HG03196 (cell line): ENCODE results near the gene TNFRSF1A.
"Not testable (repeated sequence)": the region's sequence is repeated elsewhere in the genome, so short reads cannot be mapped to it uniquely, and the experiment has no call there.

ENCODE experiments used
- ATAC-seq: cut with Tn5 transposase; IDR thresholded peaks from one replicate; pipeline ENCODE4 v1.9.1; 2021; ENCODE audit not compliant: unreplicated experiment

The TNFRSF1A gene

DNA sequence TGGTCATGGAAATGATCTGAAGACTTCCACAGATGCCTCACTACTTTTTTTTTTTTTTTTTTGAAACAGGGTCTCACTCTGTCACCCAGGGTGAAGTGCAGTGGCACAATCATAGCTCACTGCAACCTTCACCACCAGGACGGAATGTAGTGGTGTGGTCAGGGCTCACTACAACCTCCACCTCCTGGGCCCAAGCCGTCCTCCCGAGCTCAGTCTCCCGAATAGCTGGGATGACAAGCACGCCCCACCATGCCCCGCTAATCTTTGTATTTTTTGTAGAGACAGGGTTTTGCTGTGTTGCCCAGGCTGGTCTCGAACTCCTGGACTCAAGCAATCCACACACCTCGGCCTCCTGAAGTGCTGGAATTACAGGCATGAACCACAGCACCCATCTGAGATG, 3.3 kb downstream of the TNFRSF1A start:
- ATAC-seq: not testable (repeated sequence)

DNA sequence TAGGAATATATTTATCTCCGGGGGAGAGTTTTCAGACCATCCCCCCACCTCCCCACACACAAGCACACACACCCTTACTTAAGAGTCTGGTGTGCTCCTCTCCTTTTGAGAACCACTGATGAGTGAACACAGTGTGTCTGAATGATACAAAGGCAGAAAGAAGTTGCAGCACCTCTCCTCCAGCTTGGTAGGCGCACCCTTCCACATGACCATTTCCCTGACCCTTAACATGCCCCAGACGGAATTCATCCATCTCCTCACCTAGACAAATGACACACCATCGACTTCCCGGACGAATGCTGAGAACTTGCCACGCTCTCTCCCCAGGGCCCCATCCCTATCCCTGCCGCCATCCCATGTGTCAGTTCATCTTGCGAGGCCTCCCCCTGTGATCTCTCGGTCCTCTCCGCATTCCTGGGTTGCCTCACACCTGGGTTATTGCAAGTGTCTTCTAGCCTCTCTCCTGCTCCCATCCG, 3.9 kb downstream of the TNFRSF1A start:
- no peak for ATAC-seq

DNA sequence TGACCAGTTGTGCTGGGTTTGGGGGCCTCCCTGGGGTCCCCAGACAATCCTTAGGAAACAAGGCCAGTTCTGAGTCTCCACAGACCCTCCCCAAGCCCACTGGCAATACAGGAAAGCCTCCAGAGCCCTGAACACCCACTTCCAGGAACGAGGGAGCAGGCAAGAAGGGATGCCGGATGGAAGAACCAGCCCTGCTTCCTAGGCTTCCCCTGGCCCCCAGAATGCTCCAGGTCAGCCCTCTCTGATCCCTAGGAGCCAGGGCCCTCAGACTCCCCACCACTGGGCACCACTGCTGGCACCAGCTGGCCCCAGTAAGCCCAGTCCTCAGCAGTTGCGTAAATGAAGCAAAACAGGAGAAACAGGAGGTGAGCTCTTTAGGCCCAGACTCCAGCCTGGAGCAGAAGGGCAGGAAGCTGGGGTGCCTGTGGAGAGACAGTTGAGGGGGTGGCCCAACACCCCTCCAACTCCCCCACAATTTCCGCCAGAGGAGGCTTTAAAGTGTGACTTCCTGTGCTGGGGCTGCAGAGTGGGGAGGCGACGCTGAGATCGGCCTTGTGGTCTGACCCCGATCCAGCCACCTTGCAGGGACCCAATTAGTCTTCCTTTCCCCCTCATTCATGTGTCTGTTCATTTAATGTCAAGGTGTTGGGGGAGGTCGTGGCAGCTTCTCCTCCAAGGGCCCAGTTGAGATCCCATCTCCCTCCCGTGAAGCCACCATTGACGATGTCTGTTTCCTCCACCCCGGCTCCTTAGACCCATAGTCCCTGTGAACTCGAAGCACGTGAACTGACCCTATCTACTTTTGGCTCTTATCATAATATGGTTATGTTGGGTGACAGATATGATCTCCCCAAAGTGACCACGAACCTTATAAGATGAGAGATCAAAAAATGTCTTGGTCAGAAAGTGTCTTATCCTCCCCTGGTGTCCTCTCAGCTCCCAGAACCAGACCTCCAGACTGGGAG, 4.7 kb downstream of the TNFRSF1A start:
- no peak for ATAC-seq

DNA sequence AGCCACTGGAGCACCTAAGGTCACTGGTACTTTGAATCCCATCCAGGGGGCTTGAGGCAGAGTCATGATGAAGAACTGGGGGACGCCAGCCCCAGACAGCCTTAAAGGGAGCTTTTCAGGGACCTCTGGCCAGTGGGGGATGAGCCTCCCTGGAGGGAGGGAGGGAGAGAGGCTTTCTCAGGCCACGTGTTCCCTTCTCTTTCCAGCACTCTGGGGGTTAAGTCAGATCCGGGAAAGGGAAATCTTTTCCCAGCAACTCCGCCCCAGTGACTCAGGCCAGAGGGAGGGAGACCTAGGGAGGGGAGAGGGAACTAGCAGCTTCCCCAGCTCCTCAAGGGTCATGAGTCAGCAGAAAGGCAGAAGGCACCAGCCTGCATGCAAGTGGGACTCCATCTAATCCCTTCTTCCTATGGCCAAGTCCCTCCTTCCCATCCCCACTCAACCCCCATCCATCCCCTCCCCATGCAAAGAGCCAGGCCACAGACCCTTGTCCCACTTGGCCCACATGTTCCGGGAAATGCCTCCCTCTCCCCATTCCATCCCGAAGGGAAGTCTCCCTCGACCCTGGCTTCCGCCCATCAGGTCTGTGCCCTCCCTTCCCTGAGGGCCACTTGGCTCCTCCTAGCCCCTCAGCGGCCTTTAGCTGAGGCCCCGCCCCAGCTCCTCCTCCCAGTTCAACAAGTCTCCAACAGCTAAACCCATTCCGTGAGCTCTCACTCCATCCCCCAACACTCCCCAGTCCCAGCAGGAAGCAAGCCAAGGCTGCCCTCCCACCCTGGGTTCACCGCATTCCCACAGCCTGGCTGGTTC, 5.6 kb downstream of the TNFRSF1A start:
- ATAC-seq: no peak

DNA sequence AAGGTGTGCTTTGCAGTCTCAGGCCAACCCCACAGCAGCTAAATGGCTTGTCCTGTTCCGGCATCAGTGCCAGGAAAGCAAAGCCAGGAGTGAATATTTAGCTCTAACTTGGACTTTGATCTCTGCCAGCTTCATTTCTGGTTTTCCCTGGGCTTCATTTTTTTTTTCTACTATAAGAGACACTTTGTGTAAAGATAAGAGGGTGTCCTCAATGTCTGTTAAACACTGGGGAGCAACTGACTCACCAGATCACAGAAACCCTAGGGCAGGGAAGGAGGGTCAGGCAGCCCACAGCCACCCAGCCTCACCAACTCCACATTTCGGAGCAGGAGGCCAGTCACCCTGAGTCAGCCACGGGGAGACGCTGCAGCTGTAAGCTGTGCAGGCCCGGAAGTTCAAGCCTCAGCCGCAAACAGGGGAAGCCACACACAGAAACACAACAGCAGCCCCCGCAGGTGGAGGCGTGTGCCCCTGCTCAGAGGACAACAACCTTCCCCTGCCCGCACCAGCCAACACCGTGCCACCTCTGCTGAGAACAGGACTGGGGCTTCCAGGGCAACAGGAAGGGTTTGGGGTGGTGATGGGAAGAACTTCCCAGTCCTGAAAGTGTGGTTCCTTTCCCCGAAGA, 6.3 kb downstream of the TNFRSF1A start:
- no peak for ATAC-seq

DNA sequence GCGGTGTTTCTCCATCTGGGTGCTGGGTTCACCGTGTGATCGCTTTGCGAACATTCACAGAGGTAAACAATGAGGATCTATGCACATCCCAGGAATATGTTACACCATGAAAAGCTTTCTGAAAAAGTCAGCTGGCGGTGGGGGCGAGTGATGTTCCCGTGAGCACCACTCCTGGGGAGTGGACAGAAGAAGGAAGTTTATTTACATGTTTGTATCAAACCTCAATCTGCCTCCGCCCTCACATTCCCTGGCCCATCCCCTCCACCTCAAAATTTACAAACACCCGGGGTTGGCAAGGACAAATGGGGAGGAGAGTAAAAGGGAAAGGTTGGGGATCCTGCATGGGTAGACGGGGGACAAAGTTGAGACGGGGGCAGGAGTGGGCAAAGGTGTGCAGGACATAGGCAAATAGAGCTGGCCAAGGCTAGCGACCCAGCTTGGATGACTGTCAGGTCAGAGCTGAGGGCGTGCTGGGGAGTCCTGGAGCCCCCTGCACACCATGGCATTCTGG, 6.9 kb downstream of the TNFRSF1A start:
- ATAC-seq: no peak

DNA sequence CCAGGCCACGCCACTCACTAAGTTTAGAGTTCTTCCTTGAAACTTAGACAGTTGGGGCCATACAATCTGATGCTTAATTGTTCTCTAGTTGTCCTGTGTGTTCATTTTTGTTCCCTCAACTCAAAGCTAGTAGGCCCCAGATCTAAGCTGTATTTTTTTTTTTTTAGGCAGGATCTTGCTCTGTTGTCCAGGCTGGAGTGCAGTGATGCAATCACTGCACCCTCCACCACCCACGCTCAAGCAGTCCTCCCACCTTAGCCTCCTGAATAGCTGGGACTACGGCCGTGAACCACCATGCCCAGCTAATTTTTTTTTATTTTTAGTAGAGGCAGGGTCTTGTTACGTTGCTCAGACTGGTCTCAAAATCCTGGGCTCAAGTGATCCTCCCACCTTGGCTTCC, 7.5 kb downstream of the TNFRSF1A start:
- ATAC-seq: no peak

DNA sequence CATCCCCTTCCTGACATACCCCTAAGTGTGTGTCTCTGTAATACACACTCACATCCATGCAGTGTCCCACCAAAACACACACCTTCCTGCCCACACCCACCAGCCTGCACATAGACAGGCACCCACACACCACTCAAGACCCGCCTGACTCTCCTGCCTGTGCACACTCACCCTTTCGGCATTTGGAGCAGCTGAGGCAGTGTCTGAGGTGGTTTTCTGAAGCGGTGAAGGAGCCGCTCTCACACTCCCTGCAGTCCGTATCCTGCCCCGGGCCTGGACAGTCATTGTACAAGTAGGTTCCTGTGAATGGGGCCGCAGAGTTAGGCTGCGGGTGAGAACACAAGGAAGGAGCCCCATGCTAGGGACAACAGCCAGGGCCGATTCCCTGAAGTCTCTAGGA, 8.3 kb downstream of the TNFRSF1A start:
- no peak for ATAC-seq

DNA sequence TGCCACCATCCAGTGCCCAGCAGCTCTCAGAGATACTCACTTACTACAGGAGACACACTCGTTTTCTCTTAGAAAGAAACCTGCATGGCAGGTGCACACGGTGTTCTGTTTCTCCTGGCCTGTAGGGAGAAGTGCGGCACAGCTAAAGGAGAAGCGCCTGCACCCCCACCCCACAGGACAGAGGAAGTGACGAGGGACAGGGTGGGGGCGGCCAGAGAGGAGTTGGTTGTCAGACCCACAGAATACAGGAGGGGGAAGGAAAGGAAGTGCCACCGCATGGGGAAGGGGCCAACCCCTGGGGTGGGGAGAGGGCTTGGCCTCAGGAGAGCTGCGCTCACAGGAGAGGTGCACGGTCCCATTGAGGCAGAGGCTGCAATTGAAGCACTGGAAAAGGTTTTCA, 8.8 kb downstream of the TNFRSF1A start:
- no peak for ATAC-seq

DNA sequence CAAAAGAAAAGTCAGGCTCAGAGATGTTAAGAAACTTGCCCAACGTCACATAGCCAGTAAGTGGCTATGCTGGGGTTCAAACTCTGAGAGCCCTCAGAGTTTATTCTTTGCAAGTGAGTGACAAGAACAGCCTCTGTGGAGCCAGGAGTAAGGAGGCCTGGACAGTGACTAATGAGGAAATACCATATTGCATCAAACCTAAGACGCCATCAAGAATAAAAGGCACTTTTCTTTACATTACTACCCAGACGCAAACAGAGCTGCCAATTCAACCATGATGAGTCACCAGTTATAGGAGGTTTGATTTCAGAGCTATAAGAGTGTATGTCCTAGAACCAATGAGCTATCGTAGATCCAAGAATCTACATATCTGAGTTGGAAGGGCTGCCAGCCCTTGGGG, 9.4 kb downstream of the TNFRSF1A start:
- ATAC-seq: no peak

DNA sequence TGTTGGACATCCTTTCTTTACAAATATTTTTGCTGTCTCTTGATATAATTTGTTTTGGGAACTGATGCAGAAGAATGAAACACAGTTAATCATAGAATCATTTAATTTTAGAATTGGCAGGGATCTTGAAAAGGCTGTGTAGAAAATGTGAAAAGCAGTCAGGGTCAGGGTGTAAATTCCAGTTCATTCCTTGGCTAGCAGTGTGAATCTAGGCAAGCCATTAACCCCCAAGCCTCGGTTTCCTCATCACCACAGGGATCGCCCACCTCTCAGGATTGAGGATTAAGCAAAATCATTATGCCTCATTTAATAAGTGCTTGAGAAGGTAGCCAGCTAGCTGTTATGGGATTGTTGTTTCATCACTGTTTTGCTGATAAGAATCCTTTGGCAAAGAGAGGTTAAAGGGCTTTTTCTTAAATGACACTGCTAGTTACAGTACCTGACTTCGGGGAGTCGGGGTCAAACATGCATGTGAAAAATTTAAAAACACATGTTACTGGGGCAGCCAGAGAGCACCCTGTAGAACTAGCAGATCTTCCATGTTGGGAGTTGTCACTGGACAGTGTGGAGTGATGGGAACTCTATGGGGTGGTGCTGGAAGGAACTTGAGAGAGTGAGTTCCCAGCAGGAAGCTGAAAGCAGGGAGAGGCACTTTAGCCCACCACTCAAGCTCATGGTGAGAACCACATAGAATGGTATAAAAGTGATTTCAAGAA, 10.7 kb downstream of the TNFRSF1A start:
- no peak for ATAC-seq

DNA sequence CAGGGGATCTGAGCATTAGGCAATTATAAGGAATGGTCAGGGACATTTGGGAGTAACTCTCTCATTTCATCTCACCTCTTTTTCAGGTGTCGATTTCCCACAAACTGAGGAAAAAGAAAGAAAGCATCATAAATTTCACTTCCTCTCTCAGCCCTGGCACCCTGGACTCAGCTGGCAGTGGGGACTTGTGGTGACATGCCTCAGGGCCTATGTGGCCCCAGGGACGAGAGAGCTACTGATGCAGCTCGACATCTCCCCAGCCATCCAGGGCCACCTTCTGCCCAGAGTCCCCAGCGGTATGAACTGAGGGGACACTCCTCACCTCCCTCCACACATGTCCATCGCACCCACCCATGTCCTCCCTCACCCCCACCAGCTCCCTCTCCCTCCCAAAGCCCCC, 11.7 kb downstream of the TNFRSF1A start:
- ATAC-seq: peak; percentile 53

DNA sequence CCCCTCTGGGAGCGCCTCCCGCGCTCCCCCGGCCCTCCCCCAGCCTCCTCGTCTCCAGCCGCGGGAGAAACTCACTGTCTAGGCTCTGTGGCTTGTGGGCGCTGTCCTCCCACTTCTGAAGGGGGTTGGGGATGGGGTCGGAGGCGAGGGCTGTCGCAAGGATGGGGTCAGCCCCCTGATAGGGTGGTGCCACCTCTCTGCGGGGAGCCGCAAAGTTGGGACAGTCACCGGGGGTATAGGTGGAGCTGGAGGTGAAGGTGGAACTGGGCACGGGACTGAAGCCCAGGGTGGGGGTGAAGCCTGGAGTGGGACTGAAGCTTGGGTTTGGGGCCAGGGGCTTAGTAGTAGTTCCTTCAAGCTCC, 12.2 kb downstream of the TNFRSF1A start:
- no peak for ATAC-seq

DNA sequence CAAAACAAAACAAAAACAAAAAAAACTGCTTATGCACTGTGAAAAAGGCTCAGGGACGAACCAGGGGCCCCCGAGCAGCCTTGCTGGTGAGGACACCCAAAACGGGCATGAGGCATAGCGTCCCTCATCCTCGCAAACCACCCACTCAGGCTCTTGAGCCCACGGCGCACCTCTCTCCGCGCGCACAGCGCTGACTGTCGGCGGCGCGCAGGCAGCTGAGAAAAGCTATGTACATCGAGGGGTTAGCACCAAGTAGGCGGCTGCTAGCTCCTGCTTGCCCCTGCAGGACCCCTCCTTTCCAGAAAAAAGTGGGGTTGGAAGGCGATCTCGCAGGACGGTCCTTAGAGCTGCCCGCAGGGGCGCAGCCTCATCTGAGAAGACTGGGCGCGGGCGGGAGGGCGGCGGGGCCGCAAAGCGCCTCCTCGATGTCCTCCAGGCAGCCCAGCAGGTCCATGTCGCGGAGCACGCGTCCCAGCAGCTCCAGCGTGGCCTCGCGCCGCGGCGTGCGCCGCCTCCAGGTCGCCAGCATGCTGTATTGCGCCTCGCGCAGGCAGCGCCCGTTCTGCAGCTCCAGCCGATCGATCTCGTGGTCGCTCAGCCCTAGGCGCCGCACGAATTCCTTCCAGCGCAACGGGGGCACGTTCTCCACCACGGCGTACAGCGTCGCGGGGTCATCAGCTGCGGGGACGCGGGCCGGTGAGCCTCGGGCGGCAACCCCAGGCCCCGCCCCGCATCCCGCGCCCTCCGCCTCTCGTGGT, 12.8 kb downstream of the TNFRSF1A start:
- no peak for ATAC-seq

DNA sequence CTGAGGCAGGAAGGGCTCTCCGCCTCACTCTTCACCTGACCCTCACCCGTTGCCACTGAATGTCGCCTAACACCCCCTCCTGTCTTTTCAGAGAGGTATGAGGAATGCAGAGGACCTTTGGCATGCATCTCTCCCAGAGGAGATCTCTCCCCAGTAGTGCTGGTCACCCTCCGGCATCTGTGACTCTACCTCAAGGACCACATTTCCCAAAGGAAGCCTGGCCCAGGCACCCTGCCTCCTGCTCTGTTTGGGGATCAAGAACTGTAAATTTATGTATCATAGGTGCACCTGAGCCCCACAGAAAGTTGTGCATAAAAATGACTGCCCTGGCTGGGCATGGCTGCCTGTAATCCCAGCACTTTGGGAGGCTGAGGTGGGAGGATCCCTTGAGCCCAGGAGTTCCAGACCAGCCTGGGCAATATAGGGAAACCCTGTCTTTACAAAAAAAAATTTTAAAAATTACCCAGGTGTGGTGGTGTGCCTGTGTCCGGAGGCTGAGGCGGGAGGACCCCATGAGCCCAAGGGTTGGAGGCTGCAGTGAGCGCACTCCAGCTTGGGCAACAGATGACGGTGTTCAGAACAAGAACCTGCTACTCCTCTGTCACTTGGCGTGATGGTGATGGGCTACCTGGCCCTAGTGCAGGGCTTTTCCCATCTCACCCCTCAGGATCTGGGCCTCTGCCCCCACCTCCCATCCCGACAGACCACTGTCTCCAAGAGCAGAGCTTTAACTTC, 13.7 kb downstream of the TNFRSF1A start:
- ATAC-seq: no peak

DNA sequence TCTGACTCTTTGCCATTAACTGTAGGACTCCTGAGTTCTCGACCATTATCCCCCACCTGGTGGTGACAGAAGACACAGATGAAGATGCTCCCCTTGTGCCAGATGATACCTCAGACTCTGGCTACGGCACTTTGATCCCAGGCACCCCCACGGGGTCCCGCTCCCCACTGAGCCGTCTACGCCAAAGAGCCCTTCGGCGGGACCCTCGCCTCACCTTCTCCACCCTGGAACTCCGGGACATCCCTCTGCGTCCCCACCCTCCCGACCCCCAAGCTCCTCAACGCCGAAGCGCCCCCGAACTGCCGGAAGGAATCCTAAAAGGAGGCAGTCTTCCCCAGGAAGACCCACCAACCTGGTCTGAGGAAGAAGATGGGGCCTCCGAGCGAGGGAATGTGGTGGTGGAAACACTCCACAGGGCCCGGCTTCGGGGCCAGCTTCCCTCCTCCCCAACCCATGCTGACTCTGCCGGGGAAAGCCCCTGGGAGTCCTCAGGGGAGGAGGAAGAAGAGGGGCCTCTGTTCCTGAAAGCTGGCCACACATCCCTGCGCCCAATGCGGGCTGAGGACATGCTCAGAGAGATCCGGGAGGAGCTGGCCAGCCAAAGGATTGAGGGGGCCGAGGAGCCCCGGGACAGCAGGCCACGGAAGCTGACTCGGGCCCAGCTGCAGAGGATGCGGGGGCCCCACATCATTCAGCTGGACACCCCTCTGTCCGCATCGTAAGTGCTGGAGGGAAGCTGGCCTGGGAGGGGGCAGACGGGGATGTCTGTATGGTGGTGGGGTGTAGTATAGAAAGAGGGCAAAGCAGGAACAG, 14.4 kb downstream of the TNFRSF1A start:
- ATAC-seq: no peak

DNA sequence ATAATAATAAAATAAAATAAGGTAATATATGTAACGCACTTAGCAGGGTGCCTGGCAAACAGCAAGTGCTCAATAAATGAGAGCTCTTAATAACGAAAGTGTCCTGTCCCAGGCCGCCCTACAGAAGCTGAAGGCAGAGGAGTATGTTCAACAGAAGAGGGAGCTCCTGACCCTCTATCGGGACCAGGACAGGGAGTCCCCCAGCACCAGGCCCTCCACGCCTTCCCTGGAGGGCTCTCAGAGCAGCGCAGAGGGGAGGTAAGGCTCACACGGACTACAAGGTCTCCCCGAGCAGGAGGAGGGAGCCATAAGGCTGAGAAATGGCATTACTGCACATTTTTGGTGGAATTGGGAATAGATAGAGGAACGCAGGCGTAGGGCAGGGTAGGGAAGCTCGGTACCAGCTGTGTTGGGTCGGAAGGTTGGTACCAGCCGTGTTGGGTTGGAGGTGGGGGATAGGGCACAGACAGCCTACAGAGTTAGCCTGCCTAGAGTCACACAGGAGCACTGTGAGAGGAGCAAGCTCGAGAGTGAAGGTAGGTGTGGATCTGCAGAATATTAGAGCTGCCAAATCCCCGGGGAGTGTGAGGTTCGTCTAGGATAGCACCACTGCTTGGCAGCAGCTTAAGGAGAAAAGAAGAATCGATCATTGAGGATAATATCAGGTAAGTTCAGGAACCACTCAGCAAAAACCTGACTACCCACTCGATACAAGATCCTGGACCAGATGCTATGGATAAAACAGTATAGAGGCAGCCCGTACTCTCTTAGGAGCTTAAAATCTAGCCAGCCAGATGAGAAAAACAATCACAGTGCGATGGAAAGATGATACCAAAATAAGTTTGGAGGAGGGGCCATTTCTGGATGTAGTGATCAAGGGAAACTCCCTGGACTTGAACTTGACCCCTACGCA, 15.3 kb downstream of the TNFRSF1A start:
- ATAC-seq: no peak
